B cell (primary cell): ENCODE data around the gene HBB. TPM values are rescaled to one million over a fixed set of nuclear protein-coding genes. Genes with fewer than 3 reads are reported as not detected.

Experiments
- ATAC-seq: fragments of 200-7000 bp; cut with Tn5 transposase; one replicate; pipeline ENCODE4 v1.10.0; 2021; ENCODE audit warnings: low read depth, mild to moderate bottlenecking, moderate number of reproducible peaks, moderate library complexity
- CTCF ChIA-PET: fragments of 350-600 bp; sonication (Branson Sonifier 250); formaldehyde crosslinking; loops from one replicate; lab custom pipeline; 2021; ENCODE audit warnings: antibody characterized with exemption, inconsistent platforms; lab: Charles Lee
- POLR2A ChIA-PET: fragments of 350-600 bp; sonication (Branson Sonifier 250); formaldehyde crosslinking; loops from one replicate; lab custom pipeline; 2021; ENCODE audit warnings: antibody characterized with exemption; lab: Charles Lee
- DNase-seq: peaks from one replicate; pipeline ENCODE4 v3.0.0; 2013
- H2AFZ ChIP-seq: 2 replicates; pipeline ENCODE4 v1.6.1; 2012; ENCODE audit warnings: mild to moderate bottlenecking, low read depth, low read length; ENCODE audit not compliant: insufficient read depth, poor library complexity, severe bottlenecking
- H3K27ac ChIP-seq, 2 donors: 1 replicate in 1 of 2; 2 replicates in 1 of 2; pipeline ENCODE4 v1.5.1; 2012 to 2013; ENCODE audit warnings: low read length in 2 of 2, mild to moderate bottlenecking in 2 of 2, moderate library complexity in 1 of 2
- H3K27me3 ChIP-seq, 4 experiments: fragments of 200-600 bp in 1 of 4; sonication (generic) in 1 of 4; replicated peaks in 1 of 4; 1 replicate in 2 of 4; 2 replicates in 2 of 4; pipeline versions ENCODE4 v1.6.1 to v1.7.0; 2013 to 2016; ENCODE audit warnings: low read length in 3 of 4, mild to moderate bottlenecking in 2 of 4, mixed read lengths in 1 of 4, moderate library complexity in 1 of 4; ENCODE audit not compliant: insufficient read depth in 4 of 4, control insufficient read depth in 3 of 4; ENCODE audit errors: control extremely low read depth in 1 of 4
- H3K36me3 ChIP-seq, 2 experiments: replicated peaks in 1 of 2; 1 replicate in 1 of 2; 2 replicates in 1 of 2; pipeline versions ENCODE4 v1.6.1 to v1.7.1; 2013; ENCODE audit warnings: low read length in 1 of 2; ENCODE audit not compliant: insufficient read depth in 2 of 2, control insufficient read depth in 1 of 2; ENCODE audit errors: control extremely low read depth in 1 of 2, extremely low read depth in 1 of 2
- H3K4me1 ChIP-seq, 2 donors: fragments of 200-600 bp in 1 of 2; sonication (generic) in 1 of 2; 1 replicate in 1 of 2; 2 replicates in 1 of 2; pipeline versions ENCODE4 v1.5.1 to v1.6.1; 2013 to 2017; ENCODE audit warnings: low read length in 2 of 2; ENCODE audit not compliant: control insufficient read depth in 2 of 2, insufficient read depth in 2 of 2
- H3K4me2 ChIP-seq: replicated peaks from 2 replicates; pipeline ENCODE3; 2012; ENCODE audit warnings: mild to moderate bottlenecking, low read depth, low read length; ENCODE audit not compliant: poor library complexity, severe bottlenecking
- H3K4me3 ChIP-seq, 5 experiments: fragments of 200-600 bp in 1 of 5; sonication (generic) in 1 of 5; 1 replicate in 3 of 5; 2 replicates in 2 of 5; pipeline versions ENCODE4 v1.5.1 to v1.7.0; 2011 to 2016; ENCODE audit warnings: low read length in 4 of 5, mild to moderate bottlenecking in 4 of 5, low read depth in 2 of 5, control low read depth in 1 of 5, moderate library complexity in 1 of 5; ENCODE audit not compliant: insufficient read depth in 1 of 5; ENCODE audit errors: control extremely low read depth in 1 of 5, extremely low read depth in 1 of 5
- H3K79me2 ChIP-seq: fragments of 200-600 bp; sonication (generic); one replicate; pipeline ENCODE4 v1.6.0; 2016; ENCODE audit warnings: low read length; ENCODE audit not compliant: control insufficient read depth, insufficient read depth
- H3K9ac ChIP-seq: fragments of 200-600 bp; sonication (generic); 2 replicates; pipeline ENCODE4 v1.6.1; 2017; ENCODE audit warnings: mild to moderate bottlenecking, low read length, moderate library complexity
- H3K9me3 ChIP-seq, 3 donors: one replicate each; pipeline versions ENCODE4 v1.6.1 to v1.7.1; 2013; ENCODE audit warnings: low read length in 2 of 3; ENCODE audit not compliant: control insufficient read depth in 2 of 3, insufficient read depth in 1 of 3; ENCODE audit errors: control extremely low read depth in 1 of 3
- H4K20me1 ChIP-seq: 2 replicates; pipeline ENCODE4 v1.6.0; 2012; ENCODE audit warnings: mild to moderate bottlenecking, low read length; ENCODE audit not compliant: insufficient read depth, control insufficient read depth, poor library complexity, severe bottlenecking
- H3K27ac Mint-ChIP-seq: one replicate; pipeline ENCODE4 v1.8.0; 2021; ENCODE audit warnings: mixed read lengths
- H3K27me3 Mint-ChIP-seq: one replicate; pipeline ENCODE4 v1.8.0; 2021; ENCODE audit warnings: mixed read lengths
- H3K4me1 Mint-ChIP-seq: one replicate; pipeline ENCODE4 v1.8.0; 2021; ENCODE audit warnings: mixed read lengths
- H3K4me3 Mint-ChIP-seq: one replicate; pipeline ENCODE4 v1.8.0; 2021; ENCODE audit warnings: mixed read lengths
- H3K9me3 Mint-ChIP-seq: one replicate; pipeline ENCODE4 v1.8.0; 2022; ENCODE audit warnings: mixed read lengths; ENCODE audit not compliant: insufficient read depth
- CTCF ChIP-seq: fragments of 200-600 bp; IDR thresholded peaks from one replicate; pipeline ENCODE4 v1.8.0; 2022; ENCODE audit warnings: antibody characterized with exemption, mild to moderate bottlenecking
- EZH2 ChIP-seq: IDR thresholded peaks from 2 replicates; pipeline ENCODE4 v1.6.1; 2012; ENCODE audit warnings: borderline replicate concordance, low read depth, mild to moderate bottlenecking, moderate library complexity, low read length; ENCODE audit not compliant: insufficient read depth, poor library complexity, severe bottlenecking
- WGBS: methylation state at CpG from one replicate; pipeline ENCODE4 v1.1.5; 2013; ENCODE audit warnings: missing lambda C conversion rate; ENCODE audit not compliant: insufficient coverage; 5-methylcytosine and 5-hydroxymethylcytosine counted together
- intact Hi-C: fragments of 100-400 bp; cut with micrococcal nuclease; formaldehyde crosslinking; loops from one replicate; pipeline ENCODE4 v1.10.0; 2022
- polyA plus RNA-seq: library from polyadenylated mRNA; depleted of rRNA; stranded (reverse); fragments of >200 nt; gene quantifications from 2 replicates; pipeline ENCODE4 v1.2.3, GENCODE V29; 2012
- total RNA-seq, 2 donors: library from RNA; stranded (reverse); fragments of 120-200 nt in 1 of 2; gene quantifications; 1 replicate in 1 of 2; 2 replicates in 1 of 2; pipeline versions ENCODE4 v1.2.3 to v1.2.4, GENCODE V29; 2013 to 2022

Gene HBB
- total and polyA plus RNA-seq, 2 donors (not counting 1 experiment from before 2014, with no cell fraction given): 69.7 to 385 TPM

GRCh38 chr11:5197536-5197935 is 29.3 kb downstream of the HBB start:
- Histone ChIP-seq H3K4me2 (no peak overlapping the region), H3K36me3 (no peaks in the 10 kb centered on the region), H2AFZ (no peak overlapping the region), H3K27me3 (no peaks in the 10 kb centered on the region), H3K9ac (no peak overlapping the region), H3K9me3 (peaks cover 0 to 5% (median 0%) of the 10 kb centered on the region in 3 donors), H3K27ac (no peak overlapping the region), H3K79me2 (no peaks in the 10 kb centered on the region), H3K4me1 (no peaks in the 10 kb centered on the region), H4K20me1 (no peaks in the 10 kb centered on the region), H3K4me3 (no peak overlapping the region)
- H3K4me1 Mint-ChIP-seq: no peaks in the 10 kb centered on the region
- H3K27ac Mint-ChIP-seq: no peak overlapping the region
- intact Hi-C loops: no loop called here
- no peak overlapping the region for H3K4me3 Mint-ChIP-seq
- H3K9me3 Mint-ChIP-seq: no peaks in the 10 kb centered on the region
- WGBS: no CpG with 5 or more reads among the region's 3 CpGs
- ChIA-PET POLR2A (no interaction called here), CTCF (no interaction called here)
- ATAC-seq: no peak
- TF ChIP-seq EZH2 (no peak), CTCF (no peak)
- H3K27me3 Mint-ChIP-seq: no peaks in the 10 kb centered on the region
- no peak for DNase-seq

GRCh38 chr11:5196731-5197130 is 30.1 kb downstream of the HBB start:
- Histone ChIP-seq H3K27ac (no peak overlapping the region), H3K79me2 (no peaks in the 10 kb centered on the region), H3K9me3 (peaks cover 0 to 5% (median 0%) of the 10 kb centered on the region in 3 donors), H4K20me1 (no peaks in the 10 kb centered on the region), H3K27me3 (no peaks in the 10 kb centered on the region), H3K4me1 (no peaks in the 10 kb centered on the region), H3K4me3 (no peak overlapping the region), H3K9ac (no peak overlapping the region), H3K4me2 (no peak overlapping the region), H3K36me3 (no peaks in the 10 kb centered on the region), H2AFZ (no peak overlapping the region)
- Mint-ChIP-seq H3K4me1 (no peaks in the 10 kb centered on the region), H3K4me3 (no peak overlapping the region), H3K9me3 (peaks cover 2% of the 10 kb centered on the region), H3K27me3 (no peaks in the 10 kb centered on the region), H3K27ac (no peak overlapping the region)
- no peak for TF ChIP-seq CTCF
- TF ChIP-seq EZH2: no peak
- DNase-seq (no peak), ATAC-seq (no peak)
- 95% methylated on average over 3 of the region's 3 CpGs for WGBS
- ChIA-PET CTCF (no interaction called here), POLR2A (no interaction called here)
- intact Hi-C loops: no loop called here
